GM10266 (cell line): ENCODE data around the gene PLA2G4E.

Experiments
- DNase-seq: peaks from one replicate; pipeline ENCODE4 v3.0.0; 2012; ENCODE audit errors: extremely low spot score
- TF ChIP-seq, protein P1 (sequence below): IDR thresholded peaks from 2 replicates; pipeline ENCODE4 v1.5.1; 2012; ENCODE audit warnings: mild to moderate bottlenecking, low read depth; ENCODE audit not compliant: control insufficient read depth, insufficient read depth; ENCODE audit errors: missing control alignments

Gene PLA2G4E

DNA sequence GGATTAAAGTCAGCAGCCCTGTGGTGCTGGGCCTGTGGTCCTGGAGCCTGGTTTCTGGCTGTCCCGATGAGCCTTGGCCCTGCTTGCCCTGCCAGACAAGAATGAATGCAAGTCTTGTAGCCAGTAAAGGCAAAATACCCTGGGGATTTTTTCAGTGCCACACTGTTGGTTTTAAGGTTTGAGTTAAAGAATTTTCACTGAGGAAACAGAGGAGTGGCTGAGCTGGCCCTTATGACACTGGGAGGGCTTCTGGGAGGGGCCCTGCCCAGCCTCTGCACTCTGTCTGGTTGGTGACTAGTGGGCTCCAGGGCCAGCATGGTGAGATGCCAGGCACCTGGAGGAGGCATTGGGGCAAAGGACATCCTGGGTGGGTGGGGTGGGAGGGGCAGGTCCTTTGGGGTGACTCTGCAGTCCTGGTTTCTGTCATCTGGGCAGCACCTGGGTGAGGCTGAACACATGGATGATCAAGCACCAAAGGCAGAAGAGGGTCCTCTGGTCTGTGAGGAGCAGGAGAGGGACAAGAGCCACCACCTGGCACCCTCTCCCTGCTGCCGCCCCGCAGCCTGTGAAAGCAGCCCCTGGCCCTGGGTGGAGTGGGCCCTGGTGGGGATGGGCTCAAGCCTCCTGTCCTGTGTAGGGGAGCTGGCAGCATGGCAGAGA, 12.5 kb upstream of the PLA2G4E start:
- TF ChIP-seq, protein P1, sequence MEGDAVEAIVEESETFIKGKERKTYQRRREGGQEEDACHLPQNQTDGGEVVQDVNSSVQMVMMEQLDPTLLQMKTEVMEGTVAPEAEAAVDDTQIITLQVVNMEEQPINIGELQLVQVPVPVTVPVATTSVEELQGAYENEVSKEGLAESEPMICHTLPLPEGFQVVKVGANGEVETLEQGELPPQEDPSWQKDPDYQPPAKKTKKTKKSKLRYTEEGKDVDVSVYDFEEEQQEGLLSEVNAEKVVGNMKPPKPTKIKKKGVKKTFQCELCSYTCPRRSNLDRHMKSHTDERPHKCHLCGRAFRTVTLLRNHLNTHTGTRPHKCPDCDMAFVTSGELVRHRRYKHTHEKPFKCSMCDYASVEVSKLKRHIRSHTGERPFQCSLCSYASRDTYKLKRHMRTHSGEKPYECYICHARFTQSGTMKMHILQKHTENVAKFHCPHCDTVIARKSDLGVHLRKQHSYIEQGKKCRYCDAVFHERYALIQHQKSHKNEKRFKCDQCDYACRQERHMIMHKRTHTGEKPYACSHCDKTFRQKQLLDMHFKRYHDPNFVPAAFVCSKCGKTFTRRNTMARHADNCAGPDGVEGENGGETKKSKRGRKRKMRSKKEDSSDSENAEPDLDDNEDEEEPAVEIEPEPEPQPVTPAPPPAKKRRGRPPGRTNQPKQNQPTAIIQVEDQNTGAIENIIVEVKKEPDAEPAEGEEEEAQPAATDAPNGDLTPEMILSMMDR: no peak

DNA sequence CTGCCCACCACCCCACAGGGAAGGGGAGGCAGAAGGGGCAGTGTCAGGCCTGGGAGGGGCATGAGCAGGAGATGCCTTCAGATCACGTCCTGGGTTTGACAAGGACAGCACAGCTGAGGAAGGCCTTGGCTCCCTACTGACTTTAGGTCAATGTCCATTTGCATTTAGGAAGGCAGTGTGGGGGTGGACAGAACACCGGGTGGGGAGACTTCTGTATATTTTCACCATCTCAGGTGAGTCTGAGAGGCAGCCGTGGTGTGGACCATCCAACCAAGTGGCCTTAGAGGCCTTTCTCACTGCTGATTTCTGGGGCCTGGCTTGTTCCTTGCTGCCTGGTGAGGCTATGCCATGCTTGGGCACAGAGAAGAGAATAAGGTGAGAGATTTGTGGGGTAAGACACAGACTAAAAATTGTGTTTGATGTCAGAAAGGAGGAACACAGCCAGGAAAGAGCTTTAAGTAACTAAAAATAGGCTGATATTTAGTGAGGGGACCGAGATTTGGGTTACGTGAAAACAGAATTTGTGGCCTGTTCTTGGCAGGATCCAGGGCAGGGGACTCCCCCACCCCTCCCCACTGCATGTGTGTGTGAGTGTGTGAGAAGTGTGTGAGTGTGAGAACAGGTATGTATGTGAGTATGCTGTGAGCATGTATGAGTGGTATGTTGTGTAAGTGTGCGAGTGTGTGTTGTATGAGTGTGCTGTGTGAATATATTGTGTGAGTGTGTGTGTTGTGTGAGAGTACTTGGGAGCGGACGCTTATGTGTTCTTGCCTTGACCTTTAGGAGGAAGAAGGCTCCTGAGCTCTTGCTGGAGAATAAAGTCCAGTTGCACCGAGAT, 11.8 kb upstream of the PLA2G4E start:
- DNase-seq: no peak
- TF ChIP-seq, protein P1: no peak

More for the DNA sequence above, 12.5 kb upstream of the PLA2G4E start:
- no peak for DNase-seq

DNA sequence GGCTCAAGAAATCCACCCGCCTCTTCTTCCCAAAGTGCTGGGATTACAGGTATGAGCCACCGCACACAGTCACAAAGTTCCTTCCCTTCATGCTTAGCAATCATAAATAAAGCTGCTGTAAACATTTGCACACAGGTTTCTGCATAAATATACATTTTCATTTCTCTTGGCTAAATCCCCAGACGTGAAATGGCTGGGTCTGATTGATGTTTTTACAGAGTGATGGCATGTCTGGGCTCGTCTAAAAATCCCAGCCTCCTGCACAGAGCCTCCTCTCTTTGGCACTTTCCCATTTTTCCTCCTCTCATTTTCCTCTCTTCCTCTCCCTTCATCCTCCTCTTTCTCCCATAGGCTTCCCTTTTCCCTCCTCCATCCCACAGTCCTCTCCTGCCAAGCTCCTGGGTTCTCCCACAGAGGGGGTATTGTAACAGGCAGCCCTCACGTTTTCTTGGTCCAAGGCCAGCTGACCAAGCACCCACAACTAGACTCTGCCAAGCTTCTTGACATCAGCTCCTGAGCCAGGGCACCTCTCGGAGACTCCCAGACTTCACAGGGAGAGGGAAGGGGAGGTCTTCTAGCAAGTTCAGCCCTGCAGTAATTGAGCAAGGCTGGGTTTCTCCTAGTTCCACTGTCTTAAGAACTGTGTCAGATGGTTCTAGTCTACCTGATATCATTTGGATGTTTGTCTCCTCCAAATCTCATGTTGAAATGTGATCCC, 10.5 kb upstream of the PLA2G4E start:
- DNase-seq: no peak
- TF ChIP-seq, protein P1: no peak

DNA sequence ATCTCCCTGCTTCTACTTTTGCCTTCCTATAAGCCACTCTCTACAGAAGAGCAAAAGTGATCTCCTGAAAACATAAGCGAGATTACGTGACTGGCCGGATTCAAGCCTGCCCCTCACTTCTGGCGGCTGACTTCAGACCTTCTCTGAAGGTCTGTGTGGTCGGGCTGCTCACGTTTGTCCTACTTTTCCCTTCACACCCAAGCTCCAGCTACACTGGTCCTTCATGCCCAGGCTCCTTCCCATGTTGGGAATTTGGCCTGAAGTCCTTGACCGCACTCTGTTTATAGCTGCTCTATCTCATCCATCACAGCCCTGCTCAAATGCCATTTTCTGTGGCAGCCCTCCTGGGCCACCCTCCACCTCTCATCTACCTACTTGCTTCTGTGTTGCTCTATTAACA, 6.7 kb upstream of the PLA2G4E start:
- TF ChIP-seq, protein P1: no peak
- DNase-seq: no peak

DNA sequence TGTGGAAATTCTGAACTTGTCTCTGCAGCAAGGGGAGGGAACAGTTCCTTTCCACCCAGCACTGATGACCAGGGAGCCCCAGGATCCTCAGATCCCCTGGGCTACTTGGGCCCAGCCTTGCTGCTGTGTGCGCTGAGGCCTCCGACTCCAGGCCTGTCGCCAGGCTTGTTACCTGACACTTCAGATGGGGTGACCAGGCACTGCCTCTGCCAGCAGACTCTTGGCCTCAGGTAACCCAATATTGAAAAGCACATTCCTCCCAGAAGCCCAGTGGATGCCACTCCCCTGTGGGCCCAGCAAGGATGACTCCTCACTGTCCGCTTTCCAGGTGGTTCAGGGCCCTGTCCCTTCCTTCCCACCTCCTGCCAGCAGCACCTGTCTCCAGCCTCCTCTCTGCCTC, 3.5 kb upstream of the PLA2G4E start:
- no peak for DNase-seq
- TF ChIP-seq, protein P1: no peak

DNA sequence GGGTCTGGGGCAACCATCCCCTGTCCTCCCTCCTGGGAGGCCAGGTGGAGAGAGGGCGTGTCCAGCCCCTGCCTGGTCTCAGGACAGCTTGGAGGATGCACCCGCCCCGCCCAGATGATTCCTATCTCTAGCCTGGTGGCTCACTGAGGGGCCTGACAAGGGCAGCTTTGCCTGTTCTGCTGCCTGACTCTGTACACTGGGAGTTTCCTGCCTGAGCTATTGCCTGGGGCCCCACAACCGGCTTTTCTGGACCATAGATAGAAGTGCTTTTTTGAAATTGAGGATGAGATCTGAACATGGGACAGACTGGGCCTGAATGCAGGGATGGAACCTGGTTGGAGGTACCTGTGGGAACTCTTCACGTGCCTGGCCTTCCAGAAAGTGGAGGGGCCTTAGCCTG, 751 bp upstream of the PLA2G4E start:
- TF ChIP-seq, protein P1: no peak
- no peak for DNase-seq
